ENCODE data around the gene MARS1.

Gene MARS1

DNA sequence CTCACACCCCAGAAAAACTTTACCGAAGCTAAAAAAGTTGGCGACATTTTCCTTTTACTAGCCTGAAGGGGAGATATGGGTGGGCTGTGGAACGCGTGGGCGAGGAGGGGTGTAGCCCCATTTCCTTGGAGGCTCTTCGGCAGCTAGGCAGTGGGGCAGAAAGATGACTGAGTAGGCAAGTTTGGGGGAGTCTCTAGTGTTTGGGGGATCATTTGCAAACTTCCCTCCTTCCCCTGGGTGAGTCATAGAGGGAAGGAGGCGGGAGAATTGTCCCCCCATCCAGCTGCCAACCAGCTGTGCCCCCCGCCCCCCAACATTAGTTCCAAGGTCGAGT is 26.0 kb upstream of the MARS1 start:
- peak overlapping the region; percentile 89 for H3K4me3 Mint-ChIP-seq
- ATAC-seq (ENCODE audit: low read depth) (no peak), DNase-seq (ENCODE audit: low spot score in 2 of 2) (no peak)
- H3K36me3 Mint-ChIP-seq = no peaks in the 10 kb centered on the region
- H3K27ac Mint-ChIP-seq = peak overlapping the region; percentile 62
- no peaks in the 10 kb centered on the region for H3K9me3 Mint-ChIP-seq
- peaks cover 45% of the 10 kb centered on the region for H3K4me1 Mint-ChIP-seq
- no peaks in the 10 kb centered on the region for H3K27me3 Mint-ChIP-seq

GRCh38 chr12:57462251-57462911 is 25.5 kb upstream of the MARS1 start:
- Mint-ChIP-seq H3K27me3 (no peaks in the 10 kb centered on the region), H3K9me3 (no peaks in the 10 kb centered on the region), H3K4me1 (peaks cover 45% of the 10 kb centered on the region), H3K27ac (peak overlapping the region; percentile 81), H3K4me3 (peak overlapping the region; percentile 89), H3K36me3 (no peaks in the 10 kb centered on the region)
- DNase-seq (ENCODE audit: low spot score in 2 of 2) (peak; percentile 93 to 96), ATAC-seq (ENCODE audit: low read depth) (peak; percentile 62)

- H3K36me3 Mint-ChIP-seq = peaks cover 2% of the 10 kb centered on the region
- peak overlapping the region; percentile 81 for H3K27ac Mint-ChIP-seq
- H3K4me1 Mint-ChIP-seq = peaks cover 49% of the 10 kb centered on the region
- no peak for DNase-seq (ENCODE audit: low spot score in 2 of 2)
- no peak for ATAC-seq (ENCODE audit: low read depth)
- no peaks in the 10 kb centered on the region for H3K9me3 Mint-ChIP-seq
- no peaks in the 10 kb centered on the region for H3K27me3 Mint-ChIP-seq
- peak overlapping the region; percentile 87 for H3K4me3 Mint-ChIP-seq
Measured at GRCh38 chr12:57462912-57463253, 25.0 kb upstream of the MARS1 start.

DNA sequence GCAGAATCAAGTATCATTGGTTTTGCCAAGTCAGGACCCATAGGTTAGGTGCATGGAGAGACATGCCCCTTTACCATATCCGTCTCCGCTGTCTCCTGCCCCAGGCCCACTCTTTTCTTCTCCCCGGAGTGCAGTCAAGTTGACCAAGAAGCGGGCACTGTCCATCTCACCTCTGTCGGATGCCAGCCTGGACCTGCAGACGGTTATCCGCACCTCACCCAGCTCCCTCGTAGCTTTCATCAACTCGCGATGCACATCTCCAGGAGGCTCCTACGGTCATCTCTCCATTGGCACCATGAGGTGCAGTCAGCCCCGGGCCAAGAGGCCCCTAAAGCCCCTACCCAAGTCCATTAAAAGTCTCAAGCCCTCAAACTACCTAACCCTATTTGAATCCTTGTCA is 23.3 kb upstream of the MARS1 start:
- Mint-ChIP-seq H3K4me1 (peaks cover 42% of the 10 kb centered on the region), H3K9me3 (no peaks in the 10 kb centered on the region), H3K27me3 (no peaks in the 10 kb centered on the region), H3K36me3 (peaks cover 10% of the 10 kb centered on the region), H3K27ac (no peak overlapping the region), H3K4me3 (no peak overlapping the region)
- DNase-seq (ENCODE audit: low spot score in 2 of 2) (no peak), ATAC-seq (ENCODE audit: low read depth) (no peak)

DNA sequence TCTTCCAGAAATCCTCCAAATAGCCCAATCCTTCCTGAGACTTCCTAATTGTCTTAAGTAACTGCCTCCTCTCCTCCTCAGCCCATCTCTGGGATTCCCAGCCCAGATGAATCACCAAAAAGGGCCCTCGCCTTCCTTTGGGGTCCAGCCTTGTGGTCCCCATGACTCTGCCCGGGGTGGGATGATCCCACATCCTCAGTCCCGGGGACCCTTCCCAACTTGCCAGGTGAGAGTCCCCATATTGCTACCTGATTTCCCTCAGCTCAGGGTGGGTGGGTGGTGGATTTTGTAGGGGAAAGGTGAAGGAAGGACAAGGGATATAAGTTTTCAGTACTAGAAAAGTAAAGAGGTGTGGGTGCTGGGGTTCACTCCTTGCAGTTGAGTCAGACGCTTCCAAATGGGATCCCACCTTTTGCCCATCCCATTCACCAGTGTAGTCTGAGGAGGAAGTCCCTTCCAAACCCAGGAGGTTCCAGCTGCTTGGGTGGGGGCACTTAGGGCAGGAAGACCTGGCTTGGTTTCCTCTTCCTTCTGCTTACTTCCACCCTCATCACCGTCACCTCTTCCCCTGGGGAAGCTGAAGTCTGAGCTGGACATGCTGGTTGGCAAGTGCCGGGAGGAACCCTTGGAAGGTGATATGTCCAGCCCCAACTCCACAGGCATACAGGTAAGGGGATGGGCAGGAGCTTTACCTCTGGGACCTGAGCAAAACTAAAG is 22.7 kb upstream of the MARS1 start:
- Mint-ChIP-seq H3K4me1 (peaks cover 39% of the 10 kb centered on the region), H3K27ac (no peak overlapping the region), H3K4me3 (no peak overlapping the region), H3K36me3 (peaks cover 13% of the 10 kb centered on the region), H3K9me3 (no peaks in the 10 kb centered on the region), H3K27me3 (no peaks in the 10 kb centered on the region)
- ATAC-seq (ENCODE audit: low read depth) (no peak), DNase-seq (ENCODE audit: low spot score in 2 of 2) (no peak)

DNA sequence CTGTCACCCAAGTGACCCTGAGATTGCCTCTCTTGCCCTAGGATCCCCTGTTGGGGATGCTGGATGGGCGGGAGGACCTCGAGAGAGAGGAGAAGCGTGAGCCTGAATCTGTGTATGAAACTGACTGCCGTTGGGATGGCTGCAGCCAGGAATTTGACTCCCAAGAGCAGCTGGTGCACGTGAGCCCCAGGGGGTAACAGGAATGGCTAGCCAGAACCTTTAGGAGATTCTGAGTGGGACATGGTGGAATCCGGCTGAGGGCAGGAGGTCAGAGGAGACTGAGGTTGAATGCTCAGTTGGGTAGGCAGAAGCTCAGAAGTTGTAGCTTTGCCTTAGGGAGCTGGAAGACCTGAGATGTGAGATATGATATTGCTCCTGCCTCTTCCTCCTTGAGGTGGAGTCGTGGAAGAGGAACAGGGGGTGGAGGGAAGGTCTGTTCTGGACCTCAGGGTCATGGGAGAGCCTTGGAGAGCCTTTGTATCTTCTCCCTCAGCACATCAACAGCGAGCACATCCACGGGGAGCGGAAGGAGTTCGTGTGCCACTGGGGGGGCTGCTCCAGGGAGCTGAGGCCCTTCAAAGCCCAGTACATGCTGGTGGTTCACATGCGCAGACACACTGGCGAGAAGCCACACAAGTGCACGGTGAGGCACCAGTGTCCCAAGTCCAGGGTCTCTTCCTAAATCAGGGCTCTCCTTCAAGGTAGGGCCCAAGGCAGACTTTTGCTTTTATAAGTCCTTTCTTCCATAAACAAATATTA is 21.9 kb upstream of the MARS1 start:
- no peak for DNase-seq (ENCODE audit: low spot score in 2 of 2)
- H3K4me1 Mint-ChIP-seq = peaks cover 36% of the 10 kb centered on the region
- no peak for ATAC-seq (ENCODE audit: low read depth)
- H3K4me3 Mint-ChIP-seq = no peak overlapping the region
- peaks cover 13% of the 10 kb centered on the region for H3K36me3 Mint-ChIP-seq
- H3K27ac Mint-ChIP-seq = no peak overlapping the region
- no peaks in the 10 kb centered on the region for H3K27me3 Mint-ChIP-seq
- H3K9me3 Mint-ChIP-seq = no peaks in the 10 kb centered on the region

GRCh38 chr12:57467212-57467874 is 20.5 kb upstream of the MARS1 start:
- DNase-seq (ENCODE audit: low spot score in 2 of 2) = no peak
- ATAC-seq (ENCODE audit: low read depth) = no peak
- Mint-ChIP-seq H3K4me3 (no peak overlapping the region), H3K4me1 (peaks cover 33% of the 10 kb centered on the region), H3K27me3 (no peaks in the 10 kb centered on the region), H3K9me3 (no peaks in the 10 kb centered on the region), H3K36me3 (peaks cover 19% of the 10 kb centered on the region), H3K27ac (no peak overlapping the region)

DNA sequence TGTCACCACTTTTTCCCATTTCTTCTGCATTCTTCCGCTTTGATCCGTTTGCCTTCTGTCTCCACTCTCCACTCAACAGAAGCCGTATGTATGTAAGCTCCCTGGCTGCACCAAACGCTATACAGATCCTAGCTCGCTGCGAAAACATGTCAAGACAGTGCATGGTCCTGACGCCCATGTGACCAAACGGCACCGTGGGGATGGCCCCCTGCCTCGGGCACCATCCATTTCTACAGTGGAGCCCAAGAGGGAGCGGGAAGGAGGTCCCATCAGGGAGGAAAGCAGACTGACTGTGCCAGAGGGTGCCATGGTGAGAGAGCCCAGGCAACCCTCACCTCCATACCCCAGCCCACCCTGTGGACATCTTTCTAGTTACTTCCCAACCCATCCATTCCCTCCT is 20.0 kb upstream of the MARS1 start:
- ATAC-seq (ENCODE audit: low read depth) (no peak), DNase-seq (ENCODE audit: low spot score in 2 of 2) (no peak)
- no peaks in the 10 kb centered on the region for H3K9me3 Mint-ChIP-seq
- peaks cover 22% of the 10 kb centered on the region for H3K36me3 Mint-ChIP-seq
- H3K4me1 Mint-ChIP-seq = peaks cover 31% of the 10 kb centered on the region
- H3K27ac Mint-ChIP-seq = no peak overlapping the region
- H3K4me3 Mint-ChIP-seq = no peak overlapping the region
- H3K27me3 Mint-ChIP-seq = no peaks in the 10 kb centered on the region

DNA sequence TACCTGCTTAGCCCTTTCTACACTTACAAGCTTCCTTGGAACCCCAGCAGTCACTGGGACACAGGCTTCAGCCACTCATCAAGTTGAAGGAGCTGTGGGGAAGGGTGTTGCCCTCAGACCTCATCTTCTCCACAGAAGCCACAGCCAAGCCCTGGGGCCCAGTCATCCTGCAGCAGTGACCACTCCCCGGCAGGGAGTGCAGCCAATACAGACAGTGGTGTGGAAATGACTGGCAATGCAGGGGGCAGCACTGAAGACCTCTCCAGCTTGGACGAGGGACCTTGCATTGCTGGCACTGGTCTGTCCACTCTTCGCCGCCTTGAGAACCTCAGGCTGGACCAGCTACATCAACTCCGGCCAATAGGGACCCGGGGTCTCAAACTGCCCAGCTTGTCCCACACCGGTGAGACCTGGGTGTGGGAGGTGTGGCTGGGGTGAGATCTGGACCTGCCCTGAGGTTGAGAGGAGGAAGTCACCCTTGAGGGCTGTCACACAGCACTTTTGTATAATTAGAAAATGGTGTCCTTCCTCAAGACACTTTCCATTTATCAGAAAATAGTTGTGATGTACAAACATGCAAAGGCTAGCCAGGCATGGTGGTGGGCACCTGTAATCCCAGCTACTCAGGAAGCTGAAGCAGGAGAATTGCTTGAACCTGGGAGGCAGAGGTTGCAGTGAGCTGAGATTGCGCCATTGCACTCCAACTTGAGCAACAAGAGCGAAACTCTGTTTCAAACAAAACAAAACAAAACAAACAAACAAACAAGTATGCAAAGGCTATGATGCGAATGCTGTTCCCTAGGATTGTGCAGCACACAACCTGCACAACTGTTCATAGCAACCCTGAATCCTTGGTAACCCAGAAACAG is 18.3 kb upstream of the MARS1 start:
- ATAC-seq (ENCODE audit: low read depth) = no peak
- H3K9me3 Mint-ChIP-seq = no peaks in the 10 kb centered on the region
- no peak for DNase-seq (ENCODE audit: low spot score in 2 of 2)
- no peak overlapping the region for H3K4me3 Mint-ChIP-seq
- peaks cover 34% of the 10 kb centered on the region for H3K4me1 Mint-ChIP-seq
- no peak overlapping the region for H3K27ac Mint-ChIP-seq
- H3K27me3 Mint-ChIP-seq = no peaks in the 10 kb centered on the region
- peaks cover 32% of the 10 kb centered on the region for H3K36me3 Mint-ChIP-seq

GRCh38 chr12:57470286-57470969 is 17.4 kb upstream of the MARS1 start:
- peaks cover 34% of the 10 kb centered on the region for H3K4me1 Mint-ChIP-seq
- H3K9me3 Mint-ChIP-seq = no peaks in the 10 kb centered on the region
- no peak overlapping the region for H3K27ac Mint-ChIP-seq
- H3K4me3 Mint-ChIP-seq = no peak overlapping the region
- ATAC-seq (ENCODE audit: low read depth) (no peak), DNase-seq (ENCODE audit: low spot score in 2 of 2) (no peak)
- no peaks in the 10 kb centered on the region for H3K27me3 Mint-ChIP-seq
- H3K36me3 Mint-ChIP-seq = peaks cover 36% of the 10 kb centered on the region

- Mint-ChIP-seq H3K9me3 (no peaks in the 10 kb centered on the region), H3K27ac (no peak overlapping the region), H3K36me3 (peaks cover 38% of the 10 kb centered on the region), H3K4me1 (peaks cover 34% of the 10 kb centered on the region), H3K4me3 (no peak overlapping the region), H3K27me3 (no peaks in the 10 kb centered on the region)
- DNase-seq (ENCODE audit: low spot score in 2 of 2) (no peak), ATAC-seq (ENCODE audit: low read depth) (no peak)
Measured at GRCh38 chr12:57470970-57471656, 16.8 kb upstream of the MARS1 start.

DNA sequence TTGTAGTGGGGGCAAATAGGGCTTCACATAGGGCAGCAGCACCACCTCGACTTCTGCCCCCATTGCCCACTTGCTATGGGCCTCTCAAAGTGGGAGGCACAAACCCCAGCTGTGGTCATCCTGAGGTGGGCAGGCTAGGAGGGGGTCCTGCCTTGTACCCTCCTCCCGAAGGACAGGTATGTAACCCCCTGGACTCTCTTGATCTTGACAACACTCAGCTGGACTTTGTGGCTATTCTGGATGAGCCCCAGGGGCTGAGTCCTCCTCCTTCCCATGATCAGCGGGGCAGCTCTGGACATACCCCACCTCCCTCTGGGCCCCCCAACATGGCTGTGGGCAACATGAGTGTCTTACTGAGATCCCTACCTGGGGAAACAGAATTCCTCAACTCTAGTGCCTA is 16.2 kb upstream of the MARS1 start:
- H3K4me3 Mint-ChIP-seq = no peak overlapping the region
- peaks cover 39% of the 10 kb centered on the region for H3K4me1 Mint-ChIP-seq
- peaks cover 40% of the 10 kb centered on the region for H3K36me3 Mint-ChIP-seq
- no peak overlapping the region for H3K27ac Mint-ChIP-seq
- H3K27me3 Mint-ChIP-seq = no peaks in the 10 kb centered on the region
- DNase-seq (ENCODE audit: low spot score in 2 of 2) = no peak
- no peaks in the 10 kb centered on the region for H3K9me3 Mint-ChIP-seq
- ATAC-seq (ENCODE audit: low read depth) = no peak

DNA sequence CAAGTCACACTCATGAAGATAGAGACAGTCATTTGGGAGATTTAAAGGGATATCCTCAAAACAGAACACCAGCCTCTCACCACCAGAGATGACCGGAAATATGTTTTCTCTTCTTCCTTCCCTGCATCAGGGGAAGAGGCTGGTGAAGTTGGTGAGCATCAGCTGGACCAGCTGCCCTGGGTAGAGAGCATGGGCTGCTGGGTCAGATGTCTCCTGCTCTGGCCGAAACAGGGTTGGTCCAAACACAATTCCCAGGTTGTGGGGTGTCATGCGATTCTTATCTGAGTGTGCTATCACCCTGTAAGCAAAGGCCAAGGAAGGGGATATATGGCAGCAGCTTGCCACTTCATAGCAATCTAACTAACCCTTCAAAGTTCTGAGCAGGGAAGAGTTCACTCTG is 15.5 kb upstream of the MARS1 start:
- Mint-ChIP-seq H3K27ac (no peak overlapping the region), H3K27me3 (no peaks in the 10 kb centered on the region), H3K9me3 (no peaks in the 10 kb centered on the region), H3K4me3 (no peak overlapping the region), H3K4me1 (peaks cover 46% of the 10 kb centered on the region), H3K36me3 (peaks cover 40% of the 10 kb centered on the region)
- ATAC-seq (ENCODE audit: low read depth) (no peak), DNase-seq (ENCODE audit: low spot score in 2 of 2) (no peak)
